Measurements from ENCODE around the gene PLXND1. TPM values are rescaled to one million over a fixed set of nuclear protein-coding genes. Genes with fewer than 3 reads are reported as not detected.

Gene PLXND1
- total and polyA plus RNA-seq, 2 donors (not counting 1 experiment from before 2014, with no cell fraction given) = 3.3 to 74.4 TPM

- Mint-ChIP-seq H3K27me3 (peaks cover 8% of the 10 kb centered on the region), H3K4me3 (no peak overlapping the region), H3K9me3 (ENCODE audit: insufficient read depth) (no peaks in the 10 kb centered on the region), H3K4me1 (peaks cover 10% of the 10 kb centered on the region), H3K27ac (peak overlapping the region; percentile 38)
- H3K36me3 ChIP-seq (replicated peaks in 1 of 2; ENCODE audit: control extremely low read depth in 1 of 2, control insufficient read depth in 1 of 2, extremely low read depth in 1 of 2, insufficient read depth in 2 of 2, low read length in 1 of 2) = no peaks in the 10 kb centered on the region
- H3K9ac ChIP-seq (ENCODE audit: low read length) = no peak overlapping the region
- peaks cover 0 to 4% (median 0%) of the 10 kb centered on the region in 3 donors for H3K9me3 ChIP-seq (ENCODE audit: control extremely low read depth in 1 of 3, control insufficient read depth in 2 of 3, insufficient read depth in 1 of 3, low read length in 2 of 3)
- DNase-seq (no peak), ATAC-seq (ENCODE audit: low read depth) (no peak)
- ChIA-PET POLR2A (no interaction called here), CTCF (no interaction called here)
- no peak overlapping the region for H2AFZ ChIP-seq (ENCODE audit: insufficient read depth, low read depth, low read length, poor library complexity, severe bottlenecking)
- TF ChIP-seq CTCF (IDR thresholded peaks at IDR 0.05) (no peak), EZH2 (IDR thresholded peaks at IDR 0.05; ENCODE audit: borderline replicate concordance, insufficient read depth, low read depth, low read length, poor library complexity, severe bottlenecking) (no peak)
- intact Hi-C loops (cut with micrococcal nuclease) = no loop called here
- WGBS (ENCODE audit: insufficient coverage) = 68% methylated on average over 6 of the region's 6 CpGs
- H3K27ac ChIP-seq (ENCODE audit: low read length in 2 of 2) = no peak overlapping the region
- H3K79me2 ChIP-seq (ENCODE audit: control insufficient read depth, insufficient read depth, low read length) = no peaks in the 10 kb centered on the region
- no peaks in the 10 kb centered on the region for H4K20me1 ChIP-seq (ENCODE audit: control insufficient read depth, insufficient read depth, low read length, poor library complexity, severe bottlenecking)
- H3K4me1 ChIP-seq (ENCODE audit: control insufficient read depth in 2 of 2, insufficient read depth in 2 of 2, low read length in 2 of 2) = peaks cover 8 to 20% of the 10 kb centered on the region in 2 donors
- H3K4me2 ChIP-seq (replicated peaks; ENCODE audit: low read depth, low read length, poor library complexity, severe bottlenecking) = no peak overlapping the region
- peaks cover 0 to 16% (median 7%) of the 10 kb centered on the region in 4 experiments for H3K27me3 ChIP-seq (replicated peaks in 1 of 4; ENCODE audit: control extremely low read depth in 1 of 4, control insufficient read depth in 3 of 4, insufficient read depth in 4 of 4, low read length in 3 of 4)
- H3K4me3 ChIP-seq (ENCODE audit: control extremely low read depth in 1 of 5, extremely low read depth in 1 of 5, insufficient read depth in 1 of 5, low read depth in 2 of 5, low read length in 4 of 5) = no peak overlapping the region
Observed at GRCh38 chr3:129619726-129620162, 13.3 kb upstream of the PLXND1 start.

GRCh38 chr3:129618901-129619671 is 12.6 kb upstream of the PLXND1 start:
- H3K36me3 ChIP-seq (replicated peaks in 1 of 2; ENCODE audit: control extremely low read depth in 1 of 2, control insufficient read depth in 1 of 2, extremely low read depth in 1 of 2, insufficient read depth in 2 of 2, low read length in 1 of 2) = no peaks in the 10 kb centered on the region
- H3K4me1 ChIP-seq (ENCODE audit: control insufficient read depth in 2 of 2, insufficient read depth in 2 of 2, low read length in 2 of 2) = peaks cover 8 to 20% of the 10 kb centered on the region in 2 donors
- no peaks in the 10 kb centered on the region for H3K79me2 ChIP-seq (ENCODE audit: control insufficient read depth, insufficient read depth, low read length)
- DNase-seq (no peak), ATAC-seq (ENCODE audit: low read depth) (peak; percentile 39)
- peak overlapping the region; percentile 41 for H2AFZ ChIP-seq (ENCODE audit: insufficient read depth, low read depth, low read length, poor library complexity, severe bottlenecking)
- no peaks in the 10 kb centered on the region for H3K9me3 Mint-ChIP-seq (ENCODE audit: insufficient read depth)
- no peaks in the 10 kb centered on the region for H4K20me1 ChIP-seq (ENCODE audit: control insufficient read depth, insufficient read depth, low read length, poor library complexity, severe bottlenecking)
- H3K27ac ChIP-seq (ENCODE audit: low read length in 2 of 2) = no peak overlapping the region
- H3K9ac ChIP-seq (ENCODE audit: low read length) = peak overlapping the region; percentile 1
- no peak overlapping the region for H3K4me3 ChIP-seq (ENCODE audit: control extremely low read depth in 1 of 5, extremely low read depth in 1 of 5, insufficient read depth in 1 of 5, low read depth in 2 of 5, low read length in 4 of 5)
- peaks cover 0 to 4% (median 0%) of the 10 kb centered on the region in 3 donors for H3K9me3 ChIP-seq (ENCODE audit: control extremely low read depth in 1 of 3, control insufficient read depth in 2 of 3, insufficient read depth in 1 of 3, low read length in 2 of 3)
- no peak for TF ChIP-seq CTCF (IDR thresholded peaks at IDR 0.05)
- TF ChIP-seq EZH2 (IDR thresholded peaks at IDR 0.05; ENCODE audit: borderline replicate concordance, insufficient read depth, low read depth, low read length, poor library complexity, severe bottlenecking) = no peak
- H3K27me3 ChIP-seq (replicated peaks in 1 of 4; ENCODE audit: control extremely low read depth in 1 of 4, control insufficient read depth in 3 of 4, insufficient read depth in 4 of 4, low read length in 3 of 4) = peaks cover 0 to 16% (median 7%) of the 10 kb centered on the region in 4 experiments
- H3K27ac Mint-ChIP-seq = no peak overlapping the region
- peaks cover 10% of the 10 kb centered on the region for H3K4me1 Mint-ChIP-seq
- peaks cover 8% of the 10 kb centered on the region for H3K27me3 Mint-ChIP-seq
- peak overlapping the region; percentile 46 for H3K4me2 ChIP-seq (replicated peaks; ENCODE audit: low read depth, low read length, poor library complexity, severe bottlenecking)
- ChIA-PET POLR2A (no interaction called here), CTCF (interaction anchor here (0.9 kb wide), 1 partner anchor 9 kb away, joined by 4 read pairs; no protein-coding TSS in a partner anchor)
- intact Hi-C loops (cut with micrococcal nuclease) = no loop called here
- WGBS (ENCODE audit: insufficient coverage) = 42% methylated on average over 21 of the region's 23 CpGs
- peak overlapping the region; percentile 51 for H3K4me3 Mint-ChIP-seq
